ENCODE data around the gene TGIF2.

- TF ChIP-seq, protein P1, sequence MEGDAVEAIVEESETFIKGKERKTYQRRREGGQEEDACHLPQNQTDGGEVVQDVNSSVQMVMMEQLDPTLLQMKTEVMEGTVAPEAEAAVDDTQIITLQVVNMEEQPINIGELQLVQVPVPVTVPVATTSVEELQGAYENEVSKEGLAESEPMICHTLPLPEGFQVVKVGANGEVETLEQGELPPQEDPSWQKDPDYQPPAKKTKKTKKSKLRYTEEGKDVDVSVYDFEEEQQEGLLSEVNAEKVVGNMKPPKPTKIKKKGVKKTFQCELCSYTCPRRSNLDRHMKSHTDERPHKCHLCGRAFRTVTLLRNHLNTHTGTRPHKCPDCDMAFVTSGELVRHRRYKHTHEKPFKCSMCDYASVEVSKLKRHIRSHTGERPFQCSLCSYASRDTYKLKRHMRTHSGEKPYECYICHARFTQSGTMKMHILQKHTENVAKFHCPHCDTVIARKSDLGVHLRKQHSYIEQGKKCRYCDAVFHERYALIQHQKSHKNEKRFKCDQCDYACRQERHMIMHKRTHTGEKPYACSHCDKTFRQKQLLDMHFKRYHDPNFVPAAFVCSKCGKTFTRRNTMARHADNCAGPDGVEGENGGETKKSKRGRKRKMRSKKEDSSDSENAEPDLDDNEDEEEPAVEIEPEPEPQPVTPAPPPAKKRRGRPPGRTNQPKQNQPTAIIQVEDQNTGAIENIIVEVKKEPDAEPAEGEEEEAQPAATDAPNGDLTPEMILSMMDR (IDR thresholded peaks at IDR 0.05), result no peak
- no peak for TF ChIP-seq POLR2A (IDR thresholded peaks at IDR 0.05)
Measured at GRCh38 chr20:36585410-36586125, 12.2 kb downstream of the TGIF2 start.

All from lower leg skin (tissue), 3 donors.